Keratinocyte (primary cell): ENCODE data around the gene PLCD4.

Experiments used
- CTCF ChIP-seq, 3 experiments: IDR thresholded peaks in 1 of 3; conservative IDR thresholded peaks in 1 of 3; optimal IDR thresholded peaks in 1 of 3; 2 replicates in 2 of 3; 3 replicates in 1 of 3; pipeline versions ENCODE3 to v1.5.1; 2011; ENCODE audit warnings: low read length in 3 of 3, mild to moderate bottlenecking in 3 of 3, moderate library complexity in 2 of 3, control low read depth in 1 of 3, inconsistent platforms in 1 of 3; ENCODE audit not compliant: insufficient read depth in 2 of 3; ENCODE audit errors: extremely low read depth in 1 of 3
- EZH2 ChIP-seq: IDR thresholded peaks from one replicate; pipeline ENCODE4 v1.6.1; 2012; ENCODE audit warnings: inconsistent platforms, mild to moderate bottlenecking, low read length, moderate library complexity

- TF ChIP-seq EZH2: no peak
- TF ChIP-seq CTCF (optimal IDR thresholded peaks at IDR 0.05 in 1 of 3, IDR thresholded peaks at IDR 0.05 in 1 of 3, conservative IDR thresholded peaks at IDR 0.05 in 1 of 3; ENCODE audit: extremely low read depth in 1 of 3, insufficient read depth in 2 of 3, low read length in 3 of 3): no peak
Measured at GRCh38 chr2:218577482-218578220, 30.0 kb upstream of the PLCD4 start.
